HUDEP-2 (cell line): Measurements from ENCODE around the gene ZNF324.
"Not testable (repeated sequence)": the region's sequence is repeated elsewhere in the genome, so short reads cannot be mapped to it uniquely, and the experiment has no call there.

Experiments used
- DNase-seq, 76 experiments: peaks; one replicate each; lab custom pipeline; 2025; ENCODE audit not compliant: unreplicated experiment in 76 of 76; lab: John Stamatoyannopoulos, UW

The ZNF324 gene

DNA sequence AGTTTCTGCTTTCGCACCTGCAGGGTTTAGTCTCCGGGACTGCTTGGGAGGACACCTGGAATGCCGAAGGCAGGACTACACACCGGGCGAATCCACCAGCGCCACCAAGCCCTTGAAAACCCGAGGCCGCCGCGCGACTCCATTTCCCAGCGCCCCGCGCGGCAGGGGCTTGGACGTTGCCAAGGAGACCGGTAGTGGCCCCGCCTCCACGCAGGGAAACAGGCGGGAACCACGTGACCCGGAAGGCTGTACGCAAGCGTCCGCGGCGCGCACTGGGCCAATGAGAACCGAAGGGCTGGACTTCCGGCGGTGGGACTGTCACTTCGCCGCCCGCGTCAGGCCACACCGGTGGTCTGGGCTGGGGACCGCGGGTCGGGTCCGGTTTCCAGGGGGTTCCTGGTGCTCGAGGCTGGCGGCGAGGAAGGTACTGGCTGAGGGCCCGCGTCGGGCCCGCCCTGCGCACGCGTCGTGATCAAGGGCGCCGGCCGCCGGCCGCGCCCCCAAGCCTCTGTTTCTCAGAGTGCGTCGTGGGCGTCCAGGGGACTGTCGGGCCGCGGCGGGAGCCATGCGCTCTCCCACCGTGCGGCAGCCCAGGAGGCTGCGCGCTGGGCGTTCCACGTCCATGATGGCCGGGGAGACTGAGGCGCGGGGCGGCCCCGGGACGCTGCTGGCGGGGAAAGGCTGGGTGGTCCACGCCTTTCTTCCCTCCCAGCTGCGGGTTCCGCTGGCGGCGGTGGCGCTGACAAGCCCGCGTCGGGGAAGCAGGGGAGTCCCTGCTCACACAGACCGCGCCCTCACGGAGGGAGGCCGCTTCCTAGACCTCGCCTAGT lies at the start of gene ZNF324:
Gene ZNF324 (plus strand): TSS at position 321 of the 830 bp plus-strand sequence. CDS start 2,106 bp downstream, outside the sequence.
- DNase-seq, result peak in 75 of 76 experiments; percentile 59 to 99 (median 98)

DNA sequence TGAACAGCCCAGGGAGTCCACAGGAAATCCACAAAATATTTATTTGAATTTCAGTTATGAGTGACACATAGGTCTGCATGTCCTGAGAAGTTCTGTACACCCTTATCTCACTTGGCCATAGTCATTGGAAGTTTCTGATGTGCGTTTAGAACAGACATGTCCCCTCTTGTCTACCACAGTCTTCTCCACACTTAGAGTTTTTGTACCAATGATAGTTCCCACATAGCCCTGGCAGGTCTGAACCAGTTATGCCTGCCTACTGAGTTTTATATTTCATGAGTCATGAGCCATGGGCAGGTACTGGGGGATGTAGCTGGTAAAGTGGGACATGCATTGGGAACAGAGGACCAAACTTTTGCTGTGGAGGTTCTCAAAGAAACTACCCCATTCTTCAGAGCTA lies 38.3 kb upstream of the ZNF324 start:
- no peak for DNase-seq

DNA sequence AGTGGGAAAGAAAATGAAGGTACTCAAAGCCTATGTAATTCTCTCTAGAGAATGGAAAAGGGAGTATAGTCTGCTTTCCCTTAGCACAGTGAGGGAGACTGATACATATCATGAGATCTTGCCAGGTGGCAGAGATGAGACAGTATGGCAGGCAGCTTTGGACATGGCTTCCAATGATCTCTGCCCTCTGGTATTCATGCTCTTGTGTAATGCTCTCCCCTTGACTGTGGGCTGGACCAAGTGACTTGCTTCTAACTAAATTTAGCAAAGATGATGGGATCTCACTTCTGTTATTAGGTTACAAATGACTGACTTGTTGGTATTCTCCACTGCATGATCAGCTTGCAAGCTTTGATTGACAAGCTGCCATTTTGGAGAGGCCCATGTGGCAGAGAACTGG lies 37.1 kb upstream of the ZNF324 start:
- DNase-seq, result no peak

DNA sequence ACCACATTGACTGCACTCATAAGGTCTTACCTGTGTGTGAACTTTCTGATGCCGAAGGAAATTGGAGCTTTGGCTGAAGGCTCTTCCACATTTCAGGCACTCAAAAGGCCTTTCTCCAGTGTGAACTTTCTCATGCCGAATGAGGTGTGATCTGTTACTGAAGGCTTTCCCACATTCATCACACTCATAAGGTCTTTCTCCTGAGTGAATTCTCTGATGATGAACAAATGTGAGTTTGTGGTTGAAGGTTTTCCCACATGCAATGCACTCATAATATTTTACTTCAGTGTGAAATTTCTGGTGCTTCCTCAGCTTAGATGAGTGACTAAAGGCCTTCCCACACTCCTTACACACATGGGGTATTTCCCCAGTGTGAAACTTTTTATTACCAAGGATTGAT lies 32.7 kb upstream of the ZNF324 start:
- DNase-seq, result no peak

DNA sequence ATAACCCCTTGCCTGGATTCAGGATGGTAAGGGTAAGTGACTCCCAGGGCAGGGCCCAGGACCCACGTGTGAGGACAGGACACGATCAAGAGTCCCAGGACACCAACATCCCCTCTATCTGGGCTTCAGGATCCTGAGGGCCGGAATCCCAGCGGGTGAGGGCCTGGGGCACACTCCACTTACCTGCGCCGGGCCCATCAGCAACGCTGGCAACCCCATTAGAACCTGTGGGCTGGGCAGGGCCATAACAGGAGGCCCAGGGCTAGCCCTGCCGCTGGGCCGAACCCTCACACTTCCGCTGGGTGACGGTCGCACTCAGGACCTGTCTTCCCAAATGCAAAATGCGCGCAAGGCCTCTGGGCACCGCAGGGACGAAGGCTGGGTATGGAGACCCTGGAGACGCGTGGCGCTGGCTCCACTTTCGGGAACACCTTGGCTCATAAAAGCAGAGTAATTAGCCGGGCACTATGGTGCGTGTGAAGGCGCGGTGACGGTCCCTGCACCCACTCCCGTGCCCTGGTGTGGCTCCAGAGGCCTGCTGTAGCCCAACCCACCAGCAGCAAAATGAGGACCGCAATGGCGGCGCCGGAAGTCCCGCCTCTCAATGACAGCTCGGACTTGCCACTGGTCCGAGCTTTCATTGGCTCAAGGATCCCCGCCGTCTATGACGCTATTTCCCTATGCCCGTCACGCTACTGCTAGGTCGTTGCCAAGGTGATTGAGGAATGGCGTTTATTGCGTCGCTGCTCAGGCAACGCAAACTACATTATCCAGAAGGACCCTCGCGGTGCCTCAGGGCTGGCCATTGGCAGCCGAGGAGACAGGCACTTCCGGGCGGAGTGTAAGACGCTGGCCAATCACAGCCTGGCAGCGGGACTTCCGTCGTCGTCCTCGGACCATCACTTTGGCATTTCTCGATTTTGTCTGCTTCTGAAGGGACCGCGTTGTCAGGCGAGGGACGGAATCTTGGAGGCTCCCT lies 27.0 kb upstream of the ZNF324 start, which contains the start of gene ZNF132:
Gene ZNF132 (minus strand): TSS at position 578 of the 979 bp plus-strand sequence. CDS start 332 bp downstream, at position 246.
- DNase-seq, result peak; percentile 48 to 100 (median 98)

DNA sequence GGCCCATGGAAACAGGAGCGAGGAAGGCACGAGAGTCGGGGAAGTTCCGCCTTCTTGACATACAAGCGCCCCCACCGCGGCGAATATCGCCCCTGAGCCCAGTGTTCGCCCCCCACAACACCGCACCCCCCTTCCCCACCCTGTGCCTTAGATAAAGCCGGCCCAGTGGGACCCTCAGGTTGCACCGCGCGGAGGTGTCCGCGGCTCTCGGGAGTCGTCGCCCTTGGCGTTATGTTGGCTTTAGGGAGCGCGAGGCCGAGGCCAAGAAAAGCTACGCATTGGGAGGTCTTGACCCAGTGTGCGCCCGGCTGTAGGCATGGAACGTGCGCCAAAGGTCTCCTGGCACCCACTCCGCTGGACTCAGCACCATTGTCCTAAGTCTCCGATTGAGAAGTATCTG lies 26.3 kb upstream of the ZNF324 start:
- peak in 1 of 76 experiments; percentile 21 for DNase-seq

DNA sequence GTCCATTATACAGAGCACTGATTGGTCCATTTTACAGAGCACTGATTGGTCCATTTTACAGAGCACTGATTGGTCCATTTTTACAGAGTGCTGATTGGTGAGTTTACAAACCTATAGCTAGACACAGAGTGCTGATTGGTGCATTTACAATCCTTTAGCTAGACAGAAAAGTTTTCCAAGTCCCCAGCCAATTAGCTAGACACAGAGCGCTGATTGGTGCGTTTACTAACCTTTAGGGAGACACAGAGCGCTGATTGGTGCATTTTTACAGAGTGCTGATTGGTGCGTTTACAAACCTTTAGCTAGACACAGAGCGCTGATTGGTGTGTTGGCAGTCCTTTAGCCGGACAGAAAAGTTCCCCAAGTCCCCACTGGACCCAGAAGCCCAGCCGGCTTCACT lies 23.9 kb upstream of the ZNF324 start:
- not testable (repeated sequence) for DNase-seq

DNA sequence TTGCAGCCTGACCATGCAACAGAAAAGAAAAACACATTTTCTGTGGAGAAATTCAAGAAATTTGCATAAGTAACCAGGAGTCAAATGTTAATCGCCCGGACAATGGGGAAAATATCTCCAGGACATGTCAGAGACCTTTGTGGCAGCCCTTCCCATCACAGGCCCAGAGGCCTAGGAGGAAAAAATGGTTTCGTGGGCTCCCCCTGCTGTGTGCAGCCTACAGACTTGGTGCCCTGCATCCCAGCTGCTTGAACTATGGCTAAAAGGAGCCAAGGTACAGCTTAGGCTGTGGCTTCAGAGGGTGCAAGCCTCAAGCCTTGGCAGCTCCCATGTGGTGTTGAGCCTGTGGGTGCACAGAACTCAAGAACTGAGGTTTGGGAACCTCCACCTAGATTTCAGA lies 18.0 kb upstream of the ZNF324 start:
- not testable (repeated sequence) for DNase-seq

DNA sequence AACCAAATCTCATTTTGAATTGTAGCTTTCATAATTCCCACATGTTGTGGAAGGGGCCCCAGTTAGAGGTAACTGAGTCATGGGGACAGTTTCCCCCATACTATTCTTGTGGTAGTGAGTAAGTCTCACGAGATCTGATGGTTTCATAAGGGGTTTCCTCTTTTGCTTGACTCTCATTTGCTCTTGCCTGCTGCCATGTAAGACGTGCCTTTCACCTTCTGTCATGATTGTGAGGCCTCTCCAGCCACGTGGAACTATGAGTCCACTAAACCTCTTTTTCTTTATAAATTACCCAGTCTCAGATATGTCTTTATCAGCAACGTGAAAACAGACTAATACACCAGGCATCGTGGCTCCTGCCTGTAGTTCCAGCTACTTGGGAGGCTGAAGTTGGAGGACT lies 16.9 kb upstream of the ZNF324 start:
- DNase-seq, result not testable (repeated sequence)

DNA sequence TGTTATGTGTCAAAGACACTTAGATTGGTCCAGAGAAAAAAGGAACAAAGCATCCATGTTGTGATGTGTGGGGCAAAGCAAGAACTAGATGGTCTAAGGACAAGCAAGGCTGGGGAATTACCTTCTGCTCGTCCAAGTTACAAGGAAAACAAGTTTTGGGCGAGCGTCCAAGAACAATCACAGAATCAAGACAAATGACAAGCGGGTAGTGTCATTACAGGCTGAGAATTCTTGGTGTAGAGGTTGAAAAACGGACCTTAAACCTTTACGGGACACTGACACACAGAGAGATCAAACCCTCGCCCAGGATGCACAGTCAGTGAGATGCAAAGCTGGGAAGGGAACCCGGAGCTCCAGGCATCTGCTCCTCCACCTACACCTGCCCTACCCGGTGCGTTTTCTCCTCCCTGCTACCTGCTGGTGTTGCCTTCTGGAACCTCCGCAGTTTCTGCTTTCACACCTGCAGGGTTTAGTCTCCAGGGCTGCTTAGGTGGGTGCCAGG lies 16.0 kb upstream of the ZNF324 start:
- DNase-seq, result no peak

DNA sequence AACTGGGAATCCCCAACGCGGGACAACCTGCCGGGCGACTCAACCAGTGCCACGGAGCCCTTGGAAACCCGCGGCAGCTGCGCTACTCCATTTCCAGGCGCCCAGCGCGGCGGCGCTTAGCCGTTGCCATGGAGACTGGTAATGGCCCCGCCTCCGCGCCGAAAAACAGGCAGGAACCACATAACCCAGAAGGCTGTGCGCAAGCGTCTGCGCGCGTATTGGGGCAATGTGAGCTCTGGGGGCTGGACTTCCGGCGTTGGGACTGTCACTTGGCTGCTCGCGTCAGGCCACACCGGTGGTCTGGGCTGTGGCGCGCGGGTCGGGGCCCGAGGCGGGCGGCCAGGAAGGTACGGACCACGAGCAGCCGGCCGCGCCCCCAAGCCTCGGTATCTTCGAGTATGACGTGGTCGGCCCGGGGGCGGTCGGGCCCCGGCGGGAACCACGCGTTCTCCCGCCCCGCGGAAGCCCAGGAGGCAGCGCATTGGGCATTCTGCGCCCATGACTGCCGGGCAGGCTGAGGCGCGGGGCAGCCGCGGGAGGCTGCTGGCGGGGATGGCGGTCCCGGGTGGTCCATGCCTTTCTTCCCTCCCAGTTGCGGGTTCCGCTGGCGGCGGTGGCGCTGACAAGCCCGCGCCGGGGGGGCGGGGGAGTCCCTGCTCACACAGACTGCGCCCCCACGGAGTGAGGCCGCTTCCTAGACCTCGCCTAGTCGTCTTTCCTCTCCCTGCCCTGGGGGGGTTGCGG lies 15.3 kb upstream of the ZNF324 start, which contains the start of gene ZNF324B:
Gene ZNF324B (plus strand): TSS at position 265 of the 744 bp plus-strand sequence. CDS start 2,080 bp downstream, outside the sequence.
- peak; percentile 45 to 99 (median 98) for DNase-seq

DNA sequence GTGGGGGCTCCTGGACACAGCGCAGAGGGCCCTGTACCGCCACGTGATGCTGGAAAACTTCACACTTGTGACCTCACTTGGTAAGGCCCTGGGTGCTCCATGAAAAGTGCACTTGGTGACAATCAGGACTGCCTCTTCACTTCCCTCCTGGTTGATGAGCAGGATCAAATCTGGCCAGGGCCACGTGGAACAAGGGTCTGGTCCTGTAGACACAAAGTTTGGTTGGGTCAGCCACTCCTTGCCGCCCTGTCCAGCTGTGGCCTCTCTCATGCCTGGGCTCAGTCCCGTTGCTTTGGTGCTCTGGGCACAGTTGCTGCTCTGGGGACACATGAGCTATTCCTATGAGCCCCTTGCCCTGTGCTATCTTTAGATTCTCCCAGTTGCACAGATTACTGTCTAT lies 13.1 kb upstream of the ZNF324 start:
- no peak for DNase-seq

DNA sequence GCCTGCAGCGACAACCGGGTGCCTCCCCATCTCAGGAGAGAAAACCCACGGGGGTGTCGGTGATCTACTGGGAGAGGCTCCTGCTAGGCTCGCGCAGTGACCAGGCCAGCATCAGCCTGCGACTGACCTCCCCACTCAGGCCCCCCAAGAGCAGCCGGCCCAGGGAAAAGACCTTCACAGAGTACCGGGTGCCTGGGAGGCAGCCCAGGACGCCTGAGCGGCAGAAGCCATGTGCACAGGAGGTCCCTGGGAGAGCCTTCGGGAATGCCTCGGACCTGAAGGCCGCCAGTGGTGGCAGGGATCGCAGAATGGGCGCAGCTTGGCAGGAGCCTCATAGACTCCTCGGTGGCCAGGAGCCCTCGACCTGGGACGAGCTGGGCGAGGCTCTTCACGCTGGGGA lies 11.6 kb upstream of the ZNF324 start:
- no peak for DNase-seq

DNA sequence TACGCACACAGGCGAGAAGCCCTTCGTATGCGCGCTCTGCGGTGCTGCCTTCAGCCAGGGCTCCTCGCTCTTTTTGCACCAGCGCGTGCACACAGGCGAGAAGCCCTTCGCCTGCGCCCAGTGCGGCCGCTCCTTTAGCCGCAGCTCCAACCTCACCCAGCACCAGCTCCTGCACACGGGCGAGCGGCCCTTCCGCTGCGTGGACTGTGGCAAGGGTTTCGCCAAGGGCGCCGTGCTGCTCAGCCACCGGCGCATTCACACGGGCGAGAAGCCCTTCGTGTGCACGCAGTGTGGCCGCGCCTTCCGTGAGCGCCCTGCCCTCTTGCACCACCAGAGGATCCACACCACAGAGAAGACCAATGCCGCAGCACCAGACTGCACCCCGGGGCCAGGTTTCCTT lies 10.8 kb upstream of the ZNF324 start:
- no peak for DNase-seq

DNA sequence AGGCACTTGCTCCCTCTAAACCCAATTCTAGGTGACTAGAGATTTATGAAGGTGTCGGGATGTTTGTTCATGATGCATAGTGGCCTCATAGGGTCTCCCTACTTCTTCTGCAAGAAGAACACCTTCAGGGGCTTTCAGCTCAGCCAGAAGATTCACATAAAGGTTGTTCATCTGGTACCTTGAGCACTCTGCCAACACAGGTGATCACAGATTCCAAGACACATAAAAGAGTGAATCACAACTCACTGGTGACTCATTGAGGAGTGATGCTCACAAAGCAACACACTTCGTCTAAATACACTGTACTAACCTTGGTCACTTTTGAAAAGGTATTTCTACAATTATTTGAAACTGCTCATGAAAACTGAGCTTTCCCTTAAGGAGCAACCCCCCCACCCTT lies 6.8 kb upstream of the ZNF324 start:
- no peak for DNase-seq

DNA sequence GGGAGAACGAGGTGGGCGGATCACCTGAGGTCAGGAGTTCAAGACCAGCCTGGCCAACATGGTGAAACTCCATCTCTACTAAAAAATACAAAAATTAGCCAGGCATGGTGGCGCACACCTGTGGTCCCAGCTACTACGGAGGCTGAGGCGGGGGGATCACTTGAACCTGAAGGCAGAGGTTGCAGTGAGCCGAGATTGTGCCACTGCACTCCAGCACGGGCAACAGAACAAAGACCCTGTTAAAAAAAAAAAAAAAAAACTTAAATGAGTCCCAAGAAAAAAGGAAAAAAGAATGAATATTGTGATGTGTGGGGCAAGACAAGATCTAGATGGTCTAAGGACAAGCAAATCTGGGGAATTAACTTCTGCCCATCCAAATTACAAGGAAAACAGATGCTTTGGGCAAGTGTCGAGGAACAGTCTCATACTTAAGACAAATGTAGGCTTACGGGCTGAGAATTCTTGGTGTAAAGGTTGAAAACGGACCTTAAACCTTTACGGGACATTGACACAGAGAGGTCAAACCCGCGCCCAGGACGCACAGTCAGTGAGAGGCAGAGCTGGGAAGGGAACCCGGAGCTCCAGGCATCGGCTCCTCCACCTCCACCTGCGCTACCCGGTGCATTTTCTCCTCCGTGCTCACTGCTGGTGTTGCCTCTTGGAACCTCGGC lies 656 bp upstream of the ZNF324 start:
- no peak for DNase-seq

DNA sequence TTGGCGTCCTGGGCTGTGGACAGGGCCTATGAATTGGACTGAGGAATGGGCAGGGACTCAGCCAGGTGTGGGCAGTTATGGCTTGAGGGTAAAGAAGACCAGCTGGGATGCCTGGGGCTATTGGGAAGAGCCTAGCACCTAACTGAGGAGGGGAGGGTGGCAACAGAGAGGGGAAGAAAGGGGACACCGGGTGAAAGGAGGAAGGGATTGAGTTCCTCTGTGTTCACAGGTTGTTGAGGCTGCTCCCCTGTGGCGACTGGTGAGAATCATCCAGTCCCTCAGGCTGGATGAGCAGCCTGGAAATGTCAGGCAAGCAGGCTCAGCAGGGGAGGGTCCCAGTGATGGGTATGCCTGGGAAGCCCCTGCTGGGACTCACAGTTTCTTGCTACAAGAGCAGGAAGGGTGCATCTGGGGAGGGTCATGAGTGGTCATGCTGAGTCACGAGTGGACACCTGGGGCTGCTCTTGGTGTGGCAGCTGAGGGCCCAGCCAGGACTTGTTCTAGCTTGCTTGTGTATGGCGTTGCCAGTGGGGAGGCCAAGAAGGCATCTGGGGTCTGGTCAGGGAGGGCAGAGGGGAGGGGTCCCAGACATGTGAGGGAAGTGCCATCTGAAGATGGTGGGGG lies 1.4 kb downstream of the ZNF324 start:
- DNase-seq, result peak in 3 of 76 experiments; percentile 5 to 14 (median 12)

DNA sequence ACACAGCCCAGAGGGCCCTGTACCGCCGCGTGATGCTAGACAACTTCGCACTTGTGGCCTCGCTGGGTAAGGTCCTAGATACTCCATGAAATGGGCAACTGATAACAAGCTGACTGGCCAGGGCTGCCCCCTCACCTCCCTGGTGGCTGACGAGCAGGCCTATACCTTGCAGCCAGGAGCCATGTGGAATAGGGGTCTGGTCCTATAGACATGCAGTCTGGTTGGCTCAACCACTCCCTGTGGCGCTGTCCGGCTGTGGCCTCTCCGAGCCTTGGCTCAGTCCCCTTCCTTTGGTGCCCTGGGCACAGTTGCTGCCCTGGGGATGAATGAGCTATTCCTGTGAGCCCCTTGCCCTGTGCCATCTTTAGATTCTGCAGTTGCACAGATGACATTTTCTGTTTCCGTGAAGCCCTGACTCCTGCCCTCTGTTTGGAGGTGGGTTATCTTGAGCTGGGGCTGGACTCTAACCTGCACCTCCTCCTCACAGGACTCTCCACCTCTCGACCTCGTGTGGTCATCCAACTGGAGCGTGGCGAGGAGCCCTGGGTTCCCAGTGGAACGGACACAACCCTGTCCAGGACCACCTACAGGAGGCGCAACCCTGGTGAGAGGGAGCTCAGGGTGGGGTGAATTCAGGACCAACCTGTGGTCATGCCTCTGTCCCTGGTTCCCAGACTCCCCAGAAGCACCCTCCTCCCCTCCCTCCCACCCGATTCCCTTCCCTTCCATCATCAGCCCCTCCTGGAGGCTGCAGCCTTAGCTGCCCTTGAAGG lies 2.5 kb downstream of the ZNF324 start:
- DNase-seq, result no peak
